HepG2 (cell line): Measurements from ENCODE around the gene PARP11. TPM values are rescaled to one million over a fixed set of nuclear protein-coding genes. Genes with fewer than 3 reads are reported as not detected.

Experiments used
- DR1 ChIP-seq: sonication (generic); formaldehyde crosslinking; IDR thresholded peaks from 2 replicates; pipeline ENCODE4 v1.8.0; 2021; ENCODE audit warnings: mild to moderate bottlenecking, missing genetic modification reagents, inconsistent platforms
- EEA1 ChIP-seq: sonication (generic); formaldehyde crosslinking; IDR thresholded peaks from 2 replicates; pipeline ENCODE4 v1.5.1; 2020; ENCODE audit warnings: mild to moderate bottlenecking, missing genetic modification reagents, borderline replicate concordance
- ETS1 ChIP-seq: sonication (generic); formaldehyde crosslinking; IDR thresholded peaks from 2 replicates; pipeline ENCODE4 v1.4.0; 2020; ENCODE audit warnings: missing genetic modification reagents
- GABPB1 ChIP-seq: IDR thresholded peaks from 2 replicates; pipeline ENCODE4 v1.6.1; 2016; ENCODE audit warnings: mild to moderate bottlenecking, missing genetic modification reagents, moderate library complexity, missing compliant biosample characterization
- HNRNPLL ChIP-seq: fragments of 200-400 bp; formaldehyde crosslinking; IDR thresholded peaks from 2 replicates; pipeline ENCODE4 v1.6.1; 2017; ENCODE audit warnings: mild to moderate bottlenecking, low read depth, low read length; ENCODE audit not compliant: poor library complexity, severe bottlenecking
- MTF2 ChIP-seq: sonication (generic); formaldehyde crosslinking; IDR thresholded peaks from 2 replicates; pipeline ENCODE4 v1.5.0; 2020; ENCODE audit warnings: missing genetic modification reagents, borderline replicate concordance
- NONO ChIP-seq, 2 experiments: fragments of 450-650 bp in 1 of 2; sonication (generic) in 1 of 2; formaldehyde crosslinking in 1 of 2; IDR thresholded peaks in 1 of 2; conservative IDR thresholded peaks in 1 of 2; 2 replicates each; pipeline versions ENCODE4 v1.6.1 to v1.8.0; 2017 to 2022; ENCODE audit warnings: mild to moderate bottlenecking in 1 of 2, missing genetic modification reagents in 1 of 2, moderate library complexity in 1 of 2
- NR2C2 ChIP-seq: sonication (generic); formaldehyde crosslinking; IDR thresholded peaks from 2 replicates; pipeline ENCODE4 v1.4.0; 2020; ENCODE audit warnings: missing genetic modification reagents, mild to moderate bottlenecking, moderate library complexity, borderline replicate concordance
- PAX8 ChIP-seq: sonication (generic); formaldehyde crosslinking; IDR thresholded peaks from 2 replicates; pipeline ENCODE4 v1.8.0; 2022; ENCODE audit warnings: mild to moderate bottlenecking, missing genetic modification reagents, borderline replicate concordance
- POGZ ChIP-seq: sonication (generic); formaldehyde crosslinking; IDR thresholded peaks from 2 replicates; pipeline ENCODE4 v1.4.0; 2020; ENCODE audit warnings: mild to moderate bottlenecking, missing genetic modification reagents
- RFX1 ChIP-seq: fragments of 450-650 bp; IDR thresholded peaks from 2 replicates; pipeline ENCODE4 v1.6.1; 2017
- SP2 ChIP-seq: sonication (generic); formaldehyde crosslinking; IDR thresholded peaks from 2 replicates; pipeline ENCODE4 v1.5.1; 2020; ENCODE audit warnings: mild to moderate bottlenecking, missing genetic modification reagents
- TFDP1 ChIP-seq: IDR thresholded peaks from 2 replicates; pipeline ENCODE4 v1.6.1; 2016; ENCODE audit warnings: missing compliant biosample characterization, missing genetic modification reagents, borderline replicate concordance
- ZNF292 ChIP-seq: sonication (generic); formaldehyde crosslinking; IDR thresholded peaks from 2 replicates; pipeline ENCODE4 v1.8.1; 2022; ENCODE audit warnings: mild to moderate bottlenecking, low read depth, missing genetic modification reagents, borderline replicate concordance
- ZNF34 ChIP-seq: sonication (generic); formaldehyde crosslinking; IDR thresholded peaks from 2 replicates; pipeline ENCODE4 v1.4.0; 2020; ENCODE audit warnings: mild to moderate bottlenecking, missing genetic modification reagents, borderline replicate concordance
- ZSCAN31 ChIP-seq: sonication (generic); formaldehyde crosslinking; IDR thresholded peaks from 2 replicates; pipeline ENCODE4 v1.5.0; 2020; ENCODE audit warnings: low read depth, mild to moderate bottlenecking, missing genetic modification reagents
- polyA plus RNA-seq, 8 experiments: library from polyadenylated mRNA; depleted of rRNA in 3 of 8; stranded (reverse) in 7 of 8; unstranded in 1 of 8; fragments of >200 nt; fragmentation: Illumina TruSeq in 4 of 8; extraction: Trizol in 4 of 8; gene quantifications; 2 replicates each; pipeline versions ENCODE4 v1.2.1 to v1.2.3, GENCODE V29; 2011 to 2016; ENCODE audit warnings: low read depth in 4 of 8, missing spikeins in 1 of 8, mixed read lengths in 1 of 8; ENCODE audit not compliant: insufficient read depth in 1 of 8
- total RNA-seq, 5 experiments: library from RNA; depleted of rRNA; stranded (reverse); fragments of >200 nt; fragmentation: Illumina TruSeq; extraction: Trizol; gene quantifications; 2 replicates each; pipeline ENCODE4 v1.2.3, GENCODE V29; 2016; ENCODE audit warnings: low read depth in 1 of 5
- TF ChIP-seq, protein P1 (sequence below): sonication (generic); formaldehyde crosslinking; IDR thresholded peaks from 2 replicates; pipeline ENCODE4 v1.5.1; 2020; ENCODE audit warnings: missing genetic modification reagents, mild to moderate bottlenecking, borderline replicate concordance
- TF ChIP-seq, protein P2 (sequence below): IDR thresholded peaks from 2 replicates; pipeline ENCODE4 v1.6.1; 2016

PARP11 gene
- total and polyA plus RNA-seq, 2 of the 13 experiments (the other 11 are each of a cell fraction or from before 2014, with no cell fraction given), result 4.0 to 7.6 TPM

GRCh38 chr12:3872800-3873636, at the start of gene PARP11 (continued):
- peak; percentile 67 for TF ChIP-seq HNRNPLL
- peak; percentile 75 for TF ChIP-seq DR1 (CRISPR knock-in tag)
- TF ChIP-seq NONO (IDR thresholded peaks at IDR 0.05), result no peak
- TF ChIP-seq NONO (CRISPR knock-in tag; conservative IDR thresholded peaks at IDR 0.05), result peak; percentile 39; the same call in 1 of the 2 replicates
- TF ChIP-seq NR2C2 (CRISPR knock-in tag), result peak; percentile 82
- TF ChIP-seq POGZ (CRISPR knock-in tag), result peak; percentile 65
- TF ChIP-seq PAX8 (CRISPR knock-in tag), result no peak
- TF ChIP-seq GABPB1, result peak; percentile 89
- no peak for TF ChIP-seq ETS1
- TF ChIP-seq, protein P1, sequence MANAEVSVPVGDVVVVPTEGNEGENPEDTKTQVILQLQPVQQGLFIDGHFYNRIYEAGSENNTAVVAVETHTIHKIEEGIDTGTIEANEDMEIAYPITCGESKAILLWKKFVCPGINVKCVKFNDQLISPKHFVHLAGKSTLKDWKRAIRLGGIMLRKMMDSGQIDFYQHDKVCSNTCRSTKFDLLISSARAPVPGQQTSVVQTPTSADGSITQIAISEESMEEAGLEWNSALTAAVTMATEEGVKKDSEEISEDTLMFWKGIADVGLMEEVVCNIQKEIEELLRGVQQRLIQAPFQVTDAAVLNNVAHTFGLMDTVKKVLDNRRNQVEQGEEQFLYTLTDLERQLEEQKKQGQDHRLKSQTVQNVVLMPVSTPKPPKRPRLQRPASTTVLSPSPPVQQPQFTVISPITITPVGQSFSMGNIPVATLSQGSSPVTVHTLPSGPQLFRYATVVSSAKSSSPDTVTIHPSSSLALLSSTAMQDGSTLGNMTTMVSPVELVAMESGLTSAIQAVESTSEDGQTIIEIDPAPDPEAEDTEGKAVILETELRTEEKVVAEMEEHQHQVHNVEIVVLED (CRISPR knock-in tag), result peak; percentile 82
- TF ChIP-seq RFX1, result no peak
- peak; percentile 67; the same call in 1 of the 2 replicates for TF ChIP-seq TFDP1 (CRISPR knock-in tag)
- no peak for TF ChIP-seq EEA1 (CRISPR knock-in tag)
- peak; percentile 69; the same call in 1 of the 2 replicates for TF ChIP-seq MTF2
- TF ChIP-seq ZNF34 (CRISPR knock-in tag), result no peak
- TF ChIP-seq ZNF292 (CRISPR knock-in tag), result no peak
- TF ChIP-seq, protein P2, sequence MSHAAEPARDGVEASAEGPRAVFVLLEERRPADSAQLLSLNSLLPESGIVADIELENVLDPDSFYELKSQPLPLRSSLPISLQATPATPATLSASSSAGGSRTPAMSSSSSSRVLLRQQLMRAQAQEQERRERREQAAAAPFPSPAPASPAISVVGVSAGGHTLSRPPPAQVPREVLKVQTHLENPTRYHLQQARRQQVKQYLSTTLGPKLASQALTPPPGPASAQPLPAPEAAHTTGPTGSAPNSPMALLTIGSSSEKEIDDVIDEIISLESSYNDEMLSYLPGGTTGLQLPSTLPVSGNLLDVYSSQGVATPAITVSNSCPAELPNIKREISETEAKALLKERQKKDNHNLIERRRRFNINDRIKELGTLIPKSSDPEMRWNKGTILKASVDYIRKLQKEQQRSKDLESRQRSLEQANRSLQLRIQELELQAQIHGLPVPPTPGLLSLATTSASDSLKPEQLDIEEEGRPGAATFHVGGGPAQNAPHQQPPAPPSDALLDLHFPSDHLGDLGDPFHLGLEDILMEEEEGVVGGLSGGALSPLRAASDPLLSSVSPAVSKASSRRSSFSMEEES, result peak; percentile 37; the same call in 1 of the 2 replicates
- TF ChIP-seq ZSCAN31, result no peak
- TF ChIP-seq SP2, result peak; percentile 76
